ENCODE results near the gene KLF12. TPM values are rescaled to one million over a fixed set of nuclear protein-coding genes. Genes with fewer than 3 reads are reported as not detected.

The KLF12 gene
- total RNA-seq, 1 donor from 2014 or later, result 18.2 TPM

GRCh38 chr13:74148352-74148751 lies 14.1 kb upstream of the KLF12 start:
- no peak for DNase-seq
- H3K9me3 ChIP-seq (replicated peaks), result no peaks in the 10 kb centered on the region
- intact Hi-C loops (cut with micrococcal nuclease), result no loop called here
- no peak for TF ChIP-seq CTCF (IDR thresholded peaks at IDR 0.05; ENCODE audit: borderline replicate concordance)
- no peaks in the 10 kb centered on the region for H3K36me3 ChIP-seq
- H3K27me3 ChIP-seq (ENCODE audit: low read depth), result no peaks in the 10 kb centered on the region
- no peak overlapping the region for H3K27ac ChIP-seq (replicated peaks)
- H3K4me1 ChIP-seq, result peaks cover 14% of the 10 kb centered on the region
- H3K4me3 ChIP-seq, result no peak overlapping the region

- Histone ChIP-seq H3K4me3 (no peak overlapping the region), H3K9me3 (replicated peaks) (no peaks in the 10 kb centered on the region), H3K27ac (replicated peaks) (no peak overlapping the region), H3K4me1 (peaks cover 14% of the 10 kb centered on the region), H3K27me3 (ENCODE audit: low read depth) (no peaks in the 10 kb centered on the region), H3K36me3 (no peaks in the 10 kb centered on the region)
- intact Hi-C loops (cut with micrococcal nuclease), result no loop called here
- no peak for TF ChIP-seq CTCF (IDR thresholded peaks at IDR 0.05; ENCODE audit: borderline replicate concordance)
- no peak for DNase-seq
Observed at GRCh38 chr13:74145249-74145975, 11.2 kb upstream of the KLF12 start.

- Histone ChIP-seq H3K4me3 (no peak overlapping the region), H3K27ac (replicated peaks) (no peak overlapping the region), H3K9me3 (replicated peaks) (no peaks in the 10 kb centered on the region), H3K4me1 (peaks cover 14% of the 10 kb centered on the region), H3K27me3 (ENCODE audit: low read depth) (no peaks in the 10 kb centered on the region), H3K36me3 (no peaks in the 10 kb centered on the region)
- no peak for TF ChIP-seq CTCF (IDR thresholded peaks at IDR 0.05; ENCODE audit: borderline replicate concordance)
- no peak for DNase-seq
- intact Hi-C loops (cut with micrococcal nuclease), result no loop called here
Observed at GRCh38 chr13:74144269-74144668, 10.1 kb upstream of the KLF12 start.

GRCh38 chr13:74142257-74142656 lies 8.1 kb upstream of the KLF12 start:
- no peak for TF ChIP-seq CTCF (IDR thresholded peaks at IDR 0.05; ENCODE audit: borderline replicate concordance)
- H3K4me3 ChIP-seq, result no peak overlapping the region
- H3K9me3 ChIP-seq (replicated peaks), result no peaks in the 10 kb centered on the region
- DNase-seq, result no peak
- H3K27me3 ChIP-seq (ENCODE audit: low read depth), result no peaks in the 10 kb centered on the region
- peaks cover 14% of the 10 kb centered on the region for H3K4me1 ChIP-seq
- H3K27ac ChIP-seq (replicated peaks), result no peak overlapping the region
- H3K36me3 ChIP-seq, result no peaks in the 10 kb centered on the region
- intact Hi-C loops (cut with micrococcal nuclease), result no loop called here

DNA sequence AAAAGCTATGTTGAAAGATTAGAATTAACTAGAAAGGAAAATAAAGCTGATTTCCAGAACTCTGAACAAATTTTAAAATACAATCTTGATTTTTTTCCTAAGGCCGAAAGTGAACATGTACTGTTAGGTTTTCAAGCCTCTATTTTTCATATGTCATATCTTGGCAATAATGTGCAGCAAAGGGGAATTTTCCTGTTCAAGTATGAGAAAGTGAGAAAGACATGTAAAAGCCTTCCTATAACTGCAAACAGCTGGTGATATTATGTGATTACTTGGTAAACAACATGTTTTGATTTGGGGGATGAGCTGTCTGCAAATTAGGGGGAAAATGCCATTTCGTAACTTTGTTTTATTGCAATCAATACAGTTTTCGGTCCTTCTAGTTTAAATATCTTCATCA lies 4.0 kb upstream of the KLF12 start:
- Histone ChIP-seq H3K36me3 (no peaks in the 10 kb centered on the region), H3K27me3 (ENCODE audit: low read depth) (no peaks in the 10 kb centered on the region), H3K4me1 (peaks cover 22% of the 10 kb centered on the region), H3K27ac (replicated peaks) (no peak overlapping the region), H3K9me3 (replicated peaks) (no peaks in the 10 kb centered on the region), H3K4me3 (no peak overlapping the region)
- DNase-seq, result no peak
- intact Hi-C loops (cut with micrococcal nuclease), result no loop called here
- no peak for TF ChIP-seq CTCF (IDR thresholded peaks at IDR 0.05; ENCODE audit: borderline replicate concordance)
